HCT116 (cell line): ENCODE measurements around the gene C2orf81. TPM values are rescaled to one million over a fixed set of nuclear protein-coding genes. Genes with fewer than 3 reads are reported as not detected.

ENCODE experiments used
- ATAC-seq: fragments of 200-7000 bp; cut with Tn5 transposase; 2 replicates; pipeline ENCODE4 v1.9.1; 2020; ENCODE audit warnings: mild to moderate bottlenecking, moderate library complexity
- BruUV-seq: library from RNA; stranded (reverse); fragments of 400-500 nt; replicated peaks from 2 replicates; lab custom pipeline; 2021; lab: Mats Ljungman, UMichigan
- CTCF ChIA-PET: fragments of 300-600 bp; sonication (Branson Sonifier 250); formaldehyde crosslinking; loops from one replicate; lab custom pipeline; 2021; ENCODE audit warnings: antibody characterized with exemption; lab: Charles Lee
- POLR2A ChIA-PET: fragments of 300-600, 350-600 bp; sonication (Branson Sonifier 250); formaldehyde crosslinking; loops from one replicate; lab custom pipeline; 2021; ENCODE audit warnings: antibody characterized with exemption; lab: Charles Lee
- RAD21 ChIA-PET, 2 experiments: fragments of 300-600 bp; sonication (Branson Sonifier 250); formaldehyde crosslinking; loops; one replicate each; lab custom pipeline; 2023; ENCODE audit warnings: low total read pairs in 2 of 2; ENCODE audit not compliant: uncharacterized antibody in 2 of 2, unreplicated experiment in 2 of 2, low non-redundant PET in 1 of 2; lab: Charles Lee
- DNase-seq: peaks from one replicate; pipeline ENCODE4 v3.0.0-alpha.2; 2010; ENCODE audit warnings: low read depth, low spot score
- H2AFZ ChIP-seq: fragments of 200-600 bp; shearing (Covaris generic), sonication (generic); 2 replicates; pipeline ENCODE4 v1.6.1; 2017; ENCODE audit warnings: low read depth, mixed run types, mixed read lengths, antibody characterized with exemption, low read length; ENCODE audit not compliant: poor library complexity, severe bottlenecking
- H3K27ac ChIP-seq: 2 replicates; pipeline ENCODE4 v1.5.1; 2012; ENCODE audit warnings: low read depth, low read length
- H3K27me3 ChIP-seq: fragments of 200-600 bp; sonication (generic); 2 replicates; pipeline ENCODE4 v1.6.1; 2016; ENCODE audit warnings: mixed run types, low read length, mixed read lengths; ENCODE audit not compliant: insufficient read depth
- H3K36me3 ChIP-seq, 2 experiments: fragments of 200-500 bp in 1 of 2; fragments of 200-600 bp in 1 of 2; sonication (Bioruptor generic) in 1 of 2; sonication (generic) in 1 of 2; 2 replicates each; pipeline versions ENCODE4 v1.5.1 to v1.6.1; 2014 to 2016; ENCODE audit warnings: low read length in 2 of 2, inconsistent platforms in 1 of 2, mixed read lengths in 1 of 2, mixed run types in 1 of 2; ENCODE audit not compliant: insufficient read depth in 2 of 2, control insufficient read depth in 1 of 2
- H3K4me1 ChIP-seq, 2 experiments: fragments of 200-600 bp in 1 of 2; sonication (generic) in 1 of 2; 2 replicates each; pipeline versions ENCODE4 v1.5.1 to v1.6.1; 2012 to 2017; ENCODE audit warnings: low read length in 2 of 2, inconsistent platforms in 1 of 2, mild to moderate bottlenecking in 1 of 2, mixed read lengths in 1 of 2, mixed run types in 1 of 2, moderate library complexity in 1 of 2; ENCODE audit not compliant: insufficient read depth in 2 of 2, control insufficient read depth in 1 of 2
- H3K4me2 ChIP-seq: fragments of 200-600 bp; sonication (generic); 2 replicates; pipeline ENCODE4 v1.6.1; 2017; ENCODE audit warnings: mixed run types, low read length, mixed read lengths
- H3K4me3 ChIP-seq, 2 experiments: fragments of 200-600 bp in 1 of 2; sonication (generic) in 1 of 2; replicated peaks in 1 of 2; 2 replicates each; pipeline ENCODE4 v1.5.1; 2011 to 2016; ENCODE audit warnings: low read length in 2 of 2, control low read depth in 1 of 2, low read depth in 1 of 2, mild to moderate bottlenecking in 1 of 2, mixed read lengths in 1 of 2, mixed run types in 1 of 2
- H3K79me2 ChIP-seq: fragments of 200-600 bp; sonication (generic); 2 replicates; pipeline ENCODE4 v1.6.1; 2017; ENCODE audit warnings: mild to moderate bottlenecking, mixed run types, low read length, moderate library complexity, mixed read lengths; ENCODE audit not compliant: insufficient read depth
- H3K9ac ChIP-seq: fragments of 200-600 bp; sonication (generic); 2 replicates; pipeline ENCODE4 v1.6.1; 2016; ENCODE audit warnings: low read length, mixed read lengths
- H3K9me2 ChIP-seq: fragments of 200-600 bp; sonication (generic), shearing (Covaris generic); 2 replicates; pipeline ENCODE4 v1.6.1; 2017; ENCODE audit warnings: mixed run types, mild to moderate bottlenecking, moderate library complexity; ENCODE audit not compliant: insufficient read depth
- H3K9me3 ChIP-seq, 2 experiments: fragments of 200-500 bp in 1 of 2; fragments of 200-600 bp in 1 of 2; sonication (Bioruptor generic) in 1 of 2; sonication (generic) in 1 of 2; 2 replicates each; pipeline ENCODE4 v1.6.1; 2014 to 2017; ENCODE audit warnings: low read length in 2 of 2, mixed read lengths in 2 of 2, inconsistent platforms in 1 of 2, low read depth in 1 of 2, mild to moderate bottlenecking in 1 of 2, mixed run types in 1 of 2, moderate library complexity in 1 of 2; ENCODE audit not compliant: control insufficient read depth in 1 of 2, insufficient read depth in 1 of 2
- H4K20me1 ChIP-seq: fragments of 200-600 bp; sonication (generic), shearing (Covaris generic); 2 replicates; pipeline ENCODE4 v1.6.1; 2017; ENCODE audit warnings: mixed run types, mild to moderate bottlenecking, moderate library complexity; ENCODE audit not compliant: insufficient read depth
- EGR1 ChIP-seq: IDR thresholded peaks from 2 replicates; pipeline ENCODE4 v1.6.1; 2012; ENCODE audit warnings: low read depth
- ELF1 ChIP-seq: IDR thresholded peaks from 2 replicates; pipeline ENCODE4 v1.6.1; 2012; ENCODE audit warnings: low read depth, borderline replicate concordance
- EZH2 ChIP-seq: fragments of 200-600 bp; sonication (generic); IDR thresholded peaks from 2 replicates; pipeline ENCODE4 v1.6.1; 2017; ENCODE audit warnings: antibody characterized with exemption, mixed run types
- MAX ChIP-seq: IDR thresholded peaks from 2 replicates; pipeline ENCODE4 v1.6.1; 2012
- POLR2A ChIP-seq: IDR thresholded peaks from 2 replicates; pipeline ENCODE4 v1.7.0; 2011; ENCODE audit warnings: borderline replicate concordance; ENCODE audit not compliant: insufficient read depth, insufficient read length; ENCODE audit errors: extremely low read depth
- POLR2AphosphoS5 ChIP-seq: IDR thresholded peaks from 2 replicates; pipeline ENCODE4 v1.6.1; 2011; ENCODE audit warnings: mild to moderate bottlenecking, low read depth, low read length, moderate library complexity
- REST ChIP-seq: IDR thresholded peaks from 2 replicates; pipeline ENCODE4 v1.6.1; 2012; ENCODE audit warnings: low read depth
- SIN3A ChIP-seq: IDR thresholded peaks from 2 replicates; pipeline ENCODE4 v1.6.1; 2012; ENCODE audit warnings: low read depth
- SRF ChIP-seq: IDR thresholded peaks from 2 replicates; pipeline ENCODE4 v1.6.1; 2012; ENCODE audit warnings: low read depth
- TCF7L2 ChIP-seq: IDR thresholded peaks from 2 replicates; pipeline ENCODE4 v1.7.0; 2011; ENCODE audit warnings: borderline replicate concordance, inconsistent platforms; ENCODE audit not compliant: insufficient read depth, insufficient read length; ENCODE audit errors: extremely low read depth
- YY1 ChIP-seq: IDR thresholded peaks from 2 replicates; pipeline ENCODE4 v1.6.1; 2011; ENCODE audit warnings: low read length, low read depth, moderate library complexity, mild to moderate bottlenecking; ENCODE audit not compliant: insufficient replicate concordance; ENCODE audit errors: extremely low read depth
- ZBTB33 ChIP-seq: IDR thresholded peaks from 2 replicates; pipeline ENCODE4 v1.6.1; 2011; ENCODE audit warnings: mild to moderate bottlenecking, low read length, moderate library complexity; ENCODE audit not compliant: insufficient replicate concordance; ENCODE audit errors: extremely low read depth
- intact Hi-C: fragments of 100-400 bp; cut with micrococcal nuclease; formaldehyde crosslinking; loops from 2 replicates; pipeline ENCODE4 v1.10.0; 2022
- total RNA-seq: library from RNA; stranded (reverse); gene quantifications from one replicate; pipeline ENCODE4 v1.2.1, GENCODE V29; 2021; ENCODE audit not compliant: unreplicated experiment
- TF ChIP-seq, protein P1 (sequence below), 3 experiments: fragments of 200-600 bp in 1 of 3; sonication (generic) in 1 of 3; IDR thresholded peaks in 2 of 3; conservative IDR thresholded peaks in 1 of 3; 2 replicates each; pipeline ENCODE4 v1.5.1; 2012 to 2017; ENCODE audit warnings: low read depth in 2 of 3, low read length in 2 of 3, antibody characterized with exemption in 1 of 3, borderline replicate concordance in 1 of 3, control low read depth in 1 of 3, mild to moderate bottlenecking in 1 of 3, mixed read lengths in 1 of 3, mixed run types in 1 of 3, moderate library complexity in 1 of 3; ENCODE audit not compliant: insufficient read depth in 1 of 3

Gene C2orf81
- total RNA-seq, 1 experiment from 2014 or later: 6.5 TPM

DNA sequence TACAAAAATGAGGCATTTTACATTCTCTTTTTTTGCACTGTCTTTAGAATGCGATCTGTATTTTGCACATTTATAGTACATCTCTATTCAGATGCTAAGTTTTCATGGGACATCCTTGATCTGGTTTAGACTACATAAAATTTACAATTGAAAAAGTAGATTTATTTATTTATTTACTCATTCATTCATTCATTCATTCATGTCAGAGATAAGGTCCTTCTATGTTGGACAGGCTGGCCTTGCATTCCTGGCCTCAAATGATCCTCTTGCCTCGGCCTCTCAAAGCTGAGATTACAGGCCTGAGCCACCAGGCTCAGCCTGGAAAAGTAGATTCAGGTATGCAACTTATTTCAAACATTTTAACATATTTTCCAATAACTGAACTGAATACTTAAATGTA lies 25.3 kb downstream of the C2orf81 start (continued):
- TF ChIP-seq ZBTB33 (no peak), SRF (no peak), YY1 (no peak), SIN3A (no peak), EGR1 (no peak)

- BruUV-seq: no TSS peak
- Histone ChIP-seq H3K27me3 (no peaks in the 10 kb centered on the region), H2AFZ (no peak overlapping the region), H3K9me3 (no peaks in the 10 kb centered on the region), H3K9me2 (no peaks in the 10 kb centered on the region), H3K27ac (no peak overlapping the region), H3K79me2 (peaks cover 30% of the 10 kb centered on the region), H3K9ac (no peak overlapping the region), H3K4me1 (peaks cover 5 to 17% of the 10 kb centered on the region in 2 experiments; a peak in 3 of 4 replicates), H3K36me3 (no peaks in the 10 kb centered on the region), H3K4me3 (no peak overlapping the region), H4K20me1 (no peaks in the 10 kb centered on the region), H3K4me2 (no peak overlapping the region)
- no peak for ATAC-seq
- TF ChIP-seq POLR2AphosphoS5: no peak
- no peak for TF ChIP-seq REST
- TF ChIP-seq, protein P1, sequence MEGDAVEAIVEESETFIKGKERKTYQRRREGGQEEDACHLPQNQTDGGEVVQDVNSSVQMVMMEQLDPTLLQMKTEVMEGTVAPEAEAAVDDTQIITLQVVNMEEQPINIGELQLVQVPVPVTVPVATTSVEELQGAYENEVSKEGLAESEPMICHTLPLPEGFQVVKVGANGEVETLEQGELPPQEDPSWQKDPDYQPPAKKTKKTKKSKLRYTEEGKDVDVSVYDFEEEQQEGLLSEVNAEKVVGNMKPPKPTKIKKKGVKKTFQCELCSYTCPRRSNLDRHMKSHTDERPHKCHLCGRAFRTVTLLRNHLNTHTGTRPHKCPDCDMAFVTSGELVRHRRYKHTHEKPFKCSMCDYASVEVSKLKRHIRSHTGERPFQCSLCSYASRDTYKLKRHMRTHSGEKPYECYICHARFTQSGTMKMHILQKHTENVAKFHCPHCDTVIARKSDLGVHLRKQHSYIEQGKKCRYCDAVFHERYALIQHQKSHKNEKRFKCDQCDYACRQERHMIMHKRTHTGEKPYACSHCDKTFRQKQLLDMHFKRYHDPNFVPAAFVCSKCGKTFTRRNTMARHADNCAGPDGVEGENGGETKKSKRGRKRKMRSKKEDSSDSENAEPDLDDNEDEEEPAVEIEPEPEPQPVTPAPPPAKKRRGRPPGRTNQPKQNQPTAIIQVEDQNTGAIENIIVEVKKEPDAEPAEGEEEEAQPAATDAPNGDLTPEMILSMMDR (IDR thresholded peaks at IDR 0.05 in 2 of 3, conservative IDR thresholded peaks at IDR 0.05 in 1 of 3; ENCODE audit: borderline replicate concordance in 1 of 3, insufficient read depth in 1 of 3, low read depth in 2 of 3, low read length in 2 of 3): no peak
- TF ChIP-seq MAX: no peak
- no peak for TF ChIP-seq POLR2A
- no peak for TF ChIP-seq EZH2
- TF ChIP-seq ELF1: no peak
- TF ChIP-seq TCF7L2: no peak
- ChIA-PET POLR2A (no interaction called here), CTCF (no interaction called here), RAD21 (no interaction called here)
- intact Hi-C loops: loop anchor here (2.0 to 5.0 kb wide), 2 partner anchors 57 to 126 kb away; no protein-coding TSS in a partner anchor
- no peak for DNase-seq
Observed at GRCh38 chr2:74393525-74393924, 27.9 kb downstream of the C2orf81 start.
